Osteoblast (primary cell): ENCODE data around the gene EFL1. TPM values are rescaled to one million over a fixed set of nuclear protein-coding genes. Genes with fewer than 3 reads are reported as not detected.

Experiments
- DNase-seq: peaks from one replicate; pipeline ENCODE4 v3.0.0; 2011; ENCODE audit warnings: low spot score, mixed read lengths; ENCODE audit not compliant: insufficient read length; ENCODE audit errors: missing footprints
- H2AFZ ChIP-seq: 2 replicates; pipeline ENCODE4 v1.6.0; 2011; ENCODE audit warnings: mild to moderate bottlenecking, low read length
- H3K27ac ChIP-seq: 2 replicates; pipeline ENCODE4 v1.5.1; 2011; ENCODE audit warnings: mild to moderate bottlenecking, low read depth, low read length, moderate library complexity
- H3K27me3 ChIP-seq: 2 replicates; pipeline ENCODE4 v1.6.0; 2012; ENCODE audit warnings: mild to moderate bottlenecking, control low read depth, inconsistent platforms, low read length, moderate library complexity; ENCODE audit not compliant: insufficient read depth
- H3K36me3 ChIP-seq: 2 replicates; pipeline ENCODE4 v1.5.1; 2011; ENCODE audit warnings: mild to moderate bottlenecking, low read length, control low read depth, moderate library complexity; ENCODE audit not compliant: insufficient read depth
- H3K4me1 ChIP-seq: 2 replicates; pipeline ENCODE4 v1.5.1; 2011; ENCODE audit warnings: mild to moderate bottlenecking, low read length, control low read depth, moderate library complexity; ENCODE audit not compliant: insufficient read depth
- H3K4me2 ChIP-seq: 2 replicates; pipeline ENCODE4 v1.6.0; 2011; ENCODE audit warnings: mild to moderate bottlenecking, low read length; ENCODE audit not compliant: insufficient read depth
- H3K4me3 ChIP-seq: fragments of 200-600 bp; sonication (generic); 3 replicates; pipeline ENCODE4 v1.5.1; 2012; ENCODE audit warnings: mild to moderate bottlenecking, low read length, inconsistent platforms; ENCODE audit not compliant: insufficient read depth
- H3K79me2 ChIP-seq: 2 replicates; pipeline ENCODE4 v1.6.0; 2012; ENCODE audit warnings: mild to moderate bottlenecking, low read length, control low read depth, inconsistent platforms; ENCODE audit not compliant: insufficient read depth
- H3K9me3 ChIP-seq: 2 replicates; pipeline ENCODE4 v1.5.1; 2011; ENCODE audit warnings: low read depth, low read length, control low read depth
- H4K20me1 ChIP-seq: 2 replicates; pipeline ENCODE4 v1.6.0; 2012; ENCODE audit warnings: mild to moderate bottlenecking, low read length, control low read depth; ENCODE audit not compliant: insufficient read depth
- CTCF ChIP-seq: IDR thresholded peaks from 2 replicates; pipeline ENCODE4 v1.5.1; 2011; ENCODE audit warnings: mild to moderate bottlenecking, low read depth, low read length, moderate library complexity; ENCODE audit errors: extremely low read depth
- total RNA-seq: library from RNA; depleted of rRNA; stranded (reverse); fragments of >200 nt; gene quantifications from 2 replicates; pipeline ENCODE4 v1.2.3, GENCODE V29; 2012

The EFL1 gene
- total RNA-seq, 1 donor, result 32.9 TPM

- H4K20me1 ChIP-seq, result no peaks in the 10 kb centered on the region
- no peak overlapping the region for H3K4me3 ChIP-seq
- H3K4me2 ChIP-seq, result no peak overlapping the region
- H3K27ac ChIP-seq, result peak overlapping the region; percentile 50
- peaks cover 50% of the 10 kb centered on the region for H3K4me1 ChIP-seq
- DNase-seq, result no peak
- peaks cover 1% of the 10 kb centered on the region for H3K79me2 ChIP-seq
- no peak overlapping the region for H2AFZ ChIP-seq
- no peaks in the 10 kb centered on the region for H3K27me3 ChIP-seq
- H3K9me3 ChIP-seq, result no peaks in the 10 kb centered on the region
- TF ChIP-seq CTCF, result no peak
- no peaks in the 10 kb centered on the region for H3K36me3 ChIP-seq
These were observed 136.2 kb downstream of the EFL1 start for GRCh38 chr15:82126346-82126745.

- no peak overlapping the region for H3K27ac ChIP-seq
- no peaks in the 10 kb centered on the region for H4K20me1 ChIP-seq
- no peak overlapping the region for H3K4me2 ChIP-seq
- H2AFZ ChIP-seq, result no peak overlapping the region
- no peaks in the 10 kb centered on the region for H3K27me3 ChIP-seq
- H3K79me2 ChIP-seq, result peaks cover 2% of the 10 kb centered on the region
- H3K36me3 ChIP-seq, result no peaks in the 10 kb centered on the region
- H3K4me1 ChIP-seq, result peaks cover 39% of the 10 kb centered on the region
- H3K4me3 ChIP-seq, result no peak overlapping the region
- DNase-seq, result no peak
- no peak for TF ChIP-seq CTCF
- H3K9me3 ChIP-seq, result no peaks in the 10 kb centered on the region
These were observed 137.9 kb downstream of the EFL1 start for GRCh38 chr15:82124331-82125263.

GRCh38 chr15:82122746-82123400 lies 139.7 kb downstream of the EFL1 start:
- H3K9me3 ChIP-seq, result no peaks in the 10 kb centered on the region
- peak overlapping the region; percentile 37 for H3K4me2 ChIP-seq
- H2AFZ ChIP-seq, result no peak overlapping the region
- DNase-seq, result peak; percentile 93
- H3K36me3 ChIP-seq, result no peaks in the 10 kb centered on the region
- H3K27ac ChIP-seq, result peak overlapping the region; percentile 96
- H3K4me1 ChIP-seq, result peaks cover 23% of the 10 kb centered on the region
- H3K79me2 ChIP-seq, result peaks cover 2% of the 10 kb centered on the region
- H3K4me3 ChIP-seq, result no peak overlapping the region
- no peaks in the 10 kb centered on the region for H4K20me1 ChIP-seq
- H3K27me3 ChIP-seq, result no peaks in the 10 kb centered on the region
- no peak for TF ChIP-seq CTCF

GRCh38 chr15:82118040-82118439 lies 144.5 kb downstream of the EFL1 start:
- no peak for TF ChIP-seq CTCF
- H3K4me3 ChIP-seq, result no peak overlapping the region
- no peak for DNase-seq
- peaks cover 17% of the 10 kb centered on the region for H3K4me1 ChIP-seq
- H3K9me3 ChIP-seq, result no peaks in the 10 kb centered on the region
- H3K36me3 ChIP-seq, result no peaks in the 10 kb centered on the region
- H3K4me2 ChIP-seq, result no peak overlapping the region
- H3K79me2 ChIP-seq, result peaks cover 2% of the 10 kb centered on the region
- H3K27me3 ChIP-seq, result no peaks in the 10 kb centered on the region
- H3K27ac ChIP-seq, result no peak overlapping the region
- no peak overlapping the region for H2AFZ ChIP-seq
- no peaks in the 10 kb centered on the region for H4K20me1 ChIP-seq
